CD4-positive, alpha-beta T cell treated with Interleukin-4 for 1 hour (primary cell): ENCODE data around the gene CCL22.
A peak's percentile ranks its signal among the peaks of the same experiment; 100 is the strongest.

Experiments
- DNase-seq, 2 donors: peaks; one replicate each; pipeline ENCODE4 v3.0.0-alpha.2; 2020 to 2022

The CCL22 gene

DNA sequence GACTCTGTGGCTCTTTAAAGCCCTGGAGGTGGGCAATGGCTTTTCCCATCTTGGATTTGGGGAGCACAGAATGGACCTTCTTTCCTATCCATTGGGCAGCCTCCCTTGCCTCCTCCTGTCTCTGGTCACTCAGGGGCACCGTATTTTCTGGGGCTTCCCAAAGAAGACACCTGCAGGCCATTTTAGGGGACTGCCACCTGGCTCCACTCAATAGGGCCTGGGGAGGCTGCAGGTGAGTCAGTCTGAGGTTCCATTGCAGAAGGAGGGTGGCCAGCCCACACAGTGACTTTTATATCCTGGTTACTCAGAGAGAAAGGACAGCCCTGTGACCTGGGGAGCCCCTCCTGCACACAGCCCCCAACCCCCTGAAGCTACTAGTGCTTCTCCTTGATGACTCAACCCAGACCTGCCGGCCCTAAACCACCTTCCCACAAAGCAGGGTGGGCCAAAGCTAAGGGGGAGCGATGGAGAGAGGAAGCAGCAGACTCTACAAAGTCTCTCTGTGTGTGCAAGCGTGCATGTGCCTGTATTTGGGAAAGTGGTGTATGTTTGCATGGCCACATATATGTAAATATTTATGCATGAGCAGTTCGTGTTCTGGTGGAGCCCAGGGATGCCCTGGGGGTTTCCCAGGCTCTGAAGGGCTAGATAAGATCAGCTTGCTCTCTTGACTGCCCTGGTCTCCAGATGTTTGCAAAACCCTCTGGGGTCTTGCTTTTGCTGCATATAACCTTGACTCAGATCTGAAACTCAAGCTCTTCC lies 18.7 kb downstream of the CCL22 start:
- no peak for DNase-seq

- DNase-seq: no peak
These were observed 21.0 kb downstream of the CCL22 start for GRCh38 chr16:57379579-57379978.

- no peak for DNase-seq
These were observed 22.3 kb downstream of the CCL22 start for GRCh38 chr16:57380671-57381462.

DNA sequence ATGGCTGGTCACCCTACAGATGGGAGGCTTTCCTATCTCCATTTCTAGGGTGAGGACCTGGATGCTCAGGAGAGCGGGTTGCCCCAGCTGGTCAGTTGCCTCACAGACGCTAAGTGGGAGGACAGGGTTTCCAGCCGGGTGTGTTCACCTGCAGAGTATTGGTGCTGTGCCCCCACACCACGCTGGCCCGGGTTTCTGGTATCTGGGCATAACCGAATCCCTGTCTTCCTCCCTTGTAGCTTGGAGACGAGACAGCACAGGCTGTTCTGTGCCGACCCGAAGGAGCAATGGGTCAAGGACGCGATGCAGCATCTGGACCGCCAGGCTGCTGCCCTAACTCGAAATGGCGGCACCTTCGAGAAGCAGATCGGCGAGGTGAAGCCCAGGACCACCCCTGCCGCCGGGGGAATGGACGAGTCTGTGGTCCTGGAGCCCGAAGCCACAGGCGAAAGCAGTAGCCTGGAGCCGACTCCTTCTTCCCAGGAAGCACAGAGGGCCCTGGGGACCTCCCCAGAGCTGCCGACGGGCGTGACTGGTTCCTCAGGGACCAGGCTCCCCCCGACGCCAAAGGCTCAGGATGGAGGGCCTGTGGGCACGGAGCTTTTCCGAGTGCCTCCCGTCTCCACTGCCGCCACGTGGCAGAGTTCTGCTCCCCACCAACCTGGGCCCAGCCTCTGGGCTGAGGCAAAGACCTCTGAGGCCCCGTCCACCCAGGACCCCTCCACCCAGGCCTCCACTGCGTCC lies 23.4 kb downstream of the CCL22 start:
- no peak for DNase-seq

DNA sequence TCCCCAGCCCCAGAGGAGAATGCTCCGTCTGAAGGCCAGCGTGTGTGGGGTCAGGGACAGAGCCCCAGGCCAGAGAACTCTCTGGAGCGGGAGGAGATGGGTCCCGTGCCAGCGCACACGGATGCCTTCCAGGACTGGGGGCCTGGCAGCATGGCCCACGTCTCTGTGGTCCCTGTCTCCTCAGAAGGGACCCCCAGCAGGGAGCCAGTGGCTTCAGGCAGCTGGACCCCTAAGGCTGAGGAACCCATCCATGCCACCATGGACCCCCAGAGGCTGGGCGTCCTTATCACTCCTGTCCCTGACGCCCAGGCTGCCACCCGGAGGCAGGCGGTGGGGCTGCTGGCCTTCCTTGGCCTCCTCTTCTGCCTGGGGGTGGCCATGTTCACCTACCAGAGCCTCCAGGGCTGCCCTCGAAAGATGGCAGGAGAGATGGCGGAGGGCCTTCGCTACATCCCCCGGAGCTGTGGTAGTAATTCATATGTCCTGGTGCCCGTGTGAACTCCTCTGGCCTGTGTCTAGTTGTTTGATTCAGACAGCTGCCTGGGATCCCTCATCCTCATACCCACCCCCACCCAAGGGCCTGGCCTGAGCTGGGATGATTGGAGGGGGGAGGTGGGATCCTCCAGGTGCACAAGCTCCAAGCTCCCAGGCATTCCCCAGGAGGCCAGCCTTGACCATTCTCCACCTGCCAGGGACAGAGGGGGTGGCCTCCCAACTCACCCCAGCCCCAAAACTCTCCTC lies 24.1 kb downstream of the CCL22 start:
- DNase-seq: no peak

DNA sequence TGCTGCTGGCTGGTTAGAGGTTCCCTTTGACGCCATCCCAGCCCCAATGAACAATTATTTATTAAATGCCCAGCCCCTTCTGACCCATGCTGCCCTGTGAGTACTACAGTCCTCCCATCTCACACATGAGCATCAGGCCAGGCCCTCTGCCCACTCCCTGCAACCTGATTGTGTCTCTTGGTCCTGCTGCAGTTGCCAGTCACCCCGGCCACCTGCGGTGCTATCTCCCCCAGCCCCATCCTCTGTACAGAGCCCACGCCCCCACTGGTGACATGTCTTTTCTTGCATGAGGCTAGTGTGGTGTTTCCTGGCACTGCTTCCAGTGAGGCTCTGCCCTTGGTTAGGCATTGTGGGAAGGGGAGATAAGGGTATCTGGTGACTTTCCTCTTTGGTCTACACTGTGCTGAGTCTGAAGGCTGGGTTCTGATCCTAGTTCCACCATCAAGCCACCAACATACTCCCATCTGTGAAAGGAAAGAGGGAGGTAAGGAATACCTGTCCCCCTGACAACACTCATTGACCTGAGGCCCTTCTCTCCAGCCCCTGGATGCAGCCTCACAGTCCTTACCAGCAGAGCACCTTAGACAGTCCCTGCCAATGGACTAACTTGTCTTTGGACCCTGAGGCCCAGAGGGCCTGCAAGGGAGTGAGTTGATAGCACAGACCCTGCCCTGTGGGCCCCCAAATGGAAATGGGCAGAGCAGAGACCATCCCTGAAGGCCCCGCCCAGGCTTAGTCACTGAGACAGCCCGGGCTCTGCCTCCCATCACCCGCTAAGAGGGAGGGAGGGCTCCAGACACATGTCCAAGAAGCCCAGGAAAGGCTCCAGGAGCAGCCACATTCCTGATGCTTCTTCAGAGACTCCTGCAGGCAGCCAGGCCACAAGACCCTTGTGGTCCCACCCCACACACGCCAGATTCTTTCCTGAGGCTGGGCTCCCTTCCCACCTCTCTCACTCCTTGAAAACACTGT lies 25.0 kb downstream of the CCL22 start:
- DNase-seq: no peak

DNA sequence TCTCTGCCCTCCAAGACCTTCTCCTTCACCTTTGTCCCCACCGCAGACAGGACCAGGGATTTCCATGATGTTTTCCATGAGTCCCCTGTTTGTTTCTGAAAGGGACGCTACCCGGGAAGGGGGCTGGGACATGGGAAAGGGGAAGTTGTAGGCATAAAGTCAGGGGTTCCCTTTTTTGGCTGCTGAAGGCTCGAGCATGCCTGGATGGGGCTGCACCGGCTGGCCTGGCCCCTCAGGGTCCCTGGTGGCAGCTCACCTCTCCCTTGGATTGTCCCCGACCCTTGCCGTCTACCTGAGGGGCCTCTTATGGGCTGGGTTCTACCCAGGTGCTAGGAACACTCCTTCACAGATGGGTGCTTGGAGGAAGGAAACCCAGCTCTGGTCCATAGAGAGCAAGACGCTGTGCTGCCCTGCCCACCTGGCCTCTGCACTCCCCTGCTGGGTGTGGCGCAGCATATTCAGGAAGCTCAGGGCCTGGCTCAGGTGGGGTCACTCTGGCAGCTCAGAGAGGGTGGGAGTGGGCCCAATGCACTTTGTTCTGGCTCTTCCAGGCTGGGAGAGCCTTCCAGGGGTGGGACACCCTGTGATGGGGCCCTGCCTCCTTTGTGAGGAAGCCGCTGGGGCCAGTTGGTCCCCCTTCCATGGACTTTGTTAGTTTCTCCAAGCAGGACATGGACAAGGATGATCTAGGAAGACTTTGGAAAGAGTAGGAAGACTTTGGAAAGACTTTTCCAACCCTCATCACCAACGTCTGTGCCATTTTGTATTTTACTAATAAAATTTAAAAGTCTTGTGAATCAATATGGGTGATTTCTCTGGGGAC lies 25.9 kb downstream of the CCL22 start:
- DNase-seq: peak in 1 of 2 donors; percentile 27

DNA sequence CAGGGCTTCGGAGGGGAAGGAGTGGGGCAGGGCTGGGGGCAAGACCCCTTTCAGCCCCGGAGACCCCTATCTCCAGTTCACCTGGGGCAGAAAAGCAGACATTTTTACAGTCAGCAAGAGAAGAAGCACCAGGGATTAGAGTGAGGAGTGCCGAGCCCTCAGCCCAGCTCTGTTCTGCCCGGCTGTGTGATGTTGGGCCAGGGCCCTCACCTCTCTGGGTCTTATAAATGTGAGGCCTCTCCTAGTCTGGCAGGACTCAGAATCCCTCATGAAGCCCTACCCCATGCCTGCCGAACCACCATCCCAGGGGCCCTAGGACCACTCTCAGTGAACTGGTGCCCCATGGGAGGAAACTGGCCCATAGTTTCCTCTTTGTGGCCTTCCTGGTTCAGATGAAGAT lies 26.5 kb downstream of the CCL22 start:
- no peak for DNase-seq

DNA sequence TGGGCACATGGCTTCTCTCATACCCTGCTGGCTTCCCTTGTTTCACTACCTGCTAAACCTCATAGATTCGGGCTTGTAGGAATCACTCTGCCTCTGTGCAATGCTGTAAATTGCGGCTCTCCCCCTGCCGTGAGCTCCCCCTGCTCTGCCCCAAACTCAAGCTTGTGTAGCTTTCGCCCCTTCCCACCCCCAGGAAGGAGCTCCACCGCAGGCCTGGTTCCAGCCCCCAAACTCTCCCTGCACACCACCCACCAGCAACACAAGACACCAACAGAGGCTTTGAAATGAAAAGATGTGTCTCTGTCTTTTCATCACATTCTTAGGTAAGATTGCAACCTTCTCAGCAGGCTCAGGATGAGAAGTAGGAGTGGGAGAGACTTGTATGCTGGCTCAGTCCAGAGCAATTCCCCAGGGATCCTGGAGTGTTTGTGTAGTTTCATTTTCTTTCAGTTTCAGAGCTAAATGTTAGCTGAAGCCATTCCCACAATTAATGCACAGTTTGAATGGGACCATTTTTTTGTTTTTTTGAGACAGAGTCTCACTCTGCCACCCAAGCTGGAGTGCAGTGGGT lies 27.9 kb downstream of the CCL22 start:
- DNase-seq: no peak

DNA sequence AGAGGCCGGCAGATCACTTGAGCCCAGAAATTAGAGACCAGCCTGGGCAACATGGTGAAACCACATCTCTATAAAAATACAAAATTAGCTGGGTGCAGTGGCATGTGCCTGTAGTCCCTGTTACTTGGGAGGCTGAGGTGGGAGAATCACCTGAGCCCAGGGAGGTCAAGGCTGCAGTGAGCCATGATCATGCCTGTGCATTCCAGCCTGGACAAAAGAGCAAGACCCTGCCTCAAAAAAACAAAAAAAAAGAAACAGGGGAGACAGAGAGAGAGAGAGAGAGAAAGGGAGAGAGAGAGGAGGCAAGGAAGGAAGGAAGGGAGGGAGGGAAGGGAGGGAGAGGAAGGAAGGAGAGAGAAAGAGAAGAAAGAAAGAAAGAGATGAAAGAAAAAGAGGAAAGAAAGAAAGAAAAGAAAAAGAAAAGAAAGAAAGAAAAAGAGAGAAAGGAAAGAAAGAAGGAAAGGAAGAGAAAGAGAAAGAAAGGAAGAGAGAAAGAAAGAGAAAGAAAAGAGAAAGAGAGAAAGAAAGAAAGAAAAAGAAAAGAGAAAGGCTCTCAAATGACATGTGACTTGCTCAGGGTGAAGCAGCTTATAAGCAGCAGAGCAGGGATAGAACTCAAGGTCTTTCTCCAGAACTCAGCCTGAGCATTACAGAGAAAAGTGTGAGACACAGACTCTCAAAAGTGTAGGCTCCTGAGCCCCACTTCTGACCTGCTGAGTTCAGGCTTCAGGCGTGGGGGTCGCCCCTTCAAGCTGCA lies 29.2 kb downstream of the CCL22 start:
- DNase-seq: no peak

DNA sequence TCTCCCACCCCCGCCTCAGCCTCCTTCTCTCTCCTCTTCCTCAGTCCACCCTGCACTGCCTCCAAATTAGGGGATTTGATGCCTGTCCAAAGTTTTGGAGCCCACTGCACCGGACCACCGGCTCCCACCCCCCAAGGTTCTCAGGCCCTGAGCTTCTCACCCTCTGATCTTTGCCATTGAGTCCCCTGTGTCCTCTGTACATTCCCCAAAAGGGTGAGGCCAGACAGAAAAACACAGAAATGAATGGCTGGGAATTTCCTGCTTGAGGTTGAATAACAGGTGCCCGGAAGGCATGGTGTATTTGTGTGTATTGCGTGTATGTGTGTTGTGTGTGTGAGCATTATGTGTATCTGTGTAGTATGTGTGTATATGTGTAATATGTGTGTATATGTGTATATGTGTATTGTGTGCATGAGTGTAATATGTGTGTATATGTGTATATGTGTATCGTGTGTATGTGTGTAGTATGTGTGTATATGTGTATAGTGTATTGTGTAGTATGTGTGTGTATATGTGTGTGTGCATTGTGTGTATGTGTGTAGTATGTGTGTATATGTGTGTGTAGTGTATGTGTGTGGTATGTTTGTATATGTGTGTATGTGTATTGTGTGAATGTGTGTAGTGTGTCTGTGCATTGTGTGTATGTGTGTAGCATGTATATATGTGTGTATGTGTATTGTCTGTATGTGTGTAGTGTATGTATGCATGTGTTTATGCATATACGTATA lies 29.9 kb downstream of the CCL22 start:
- DNase-seq: no peak

GRCh38 chr16:57389087-57389468 lies 30.5 kb downstream of the CCL22 start:
- DNase-seq: no peak

DNA sequence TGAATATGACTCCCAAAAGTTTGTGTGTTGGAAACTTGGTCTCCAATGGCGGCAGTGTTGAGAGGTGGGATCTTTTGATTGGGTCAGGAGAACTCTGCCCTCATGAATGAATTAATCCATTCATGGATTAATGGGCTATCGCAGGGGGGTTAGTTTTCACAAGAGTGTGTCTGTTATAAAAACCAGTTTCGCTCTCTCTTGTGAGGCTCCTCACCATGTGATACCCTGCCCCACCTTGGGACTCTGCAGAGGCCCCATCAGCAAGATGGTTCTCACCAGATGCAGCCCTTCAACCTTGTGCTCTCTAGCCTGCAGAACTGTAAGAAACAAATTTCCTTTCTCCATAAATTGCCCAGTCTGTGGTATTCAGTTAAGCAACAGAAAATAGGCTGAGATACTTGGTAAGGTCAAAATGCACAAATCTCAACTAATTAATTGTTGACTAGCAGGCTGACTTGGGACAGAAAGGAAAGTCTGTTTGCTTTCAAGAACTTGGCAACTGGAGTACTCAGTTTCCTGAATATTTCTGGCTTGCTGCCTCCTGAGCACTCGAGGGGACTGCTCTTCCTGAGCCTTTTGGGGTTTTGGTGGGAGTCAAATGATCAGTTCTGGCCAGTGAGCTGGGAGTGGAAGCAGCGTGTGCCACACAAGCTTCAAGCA lies 32.2 kb downstream of the CCL22 start:
- DNase-seq: no peak

- DNase-seq: no peak
These were observed 32.7 kb downstream of the CCL22 start for GRCh38 chr16:57391300-57391699.

DNA sequence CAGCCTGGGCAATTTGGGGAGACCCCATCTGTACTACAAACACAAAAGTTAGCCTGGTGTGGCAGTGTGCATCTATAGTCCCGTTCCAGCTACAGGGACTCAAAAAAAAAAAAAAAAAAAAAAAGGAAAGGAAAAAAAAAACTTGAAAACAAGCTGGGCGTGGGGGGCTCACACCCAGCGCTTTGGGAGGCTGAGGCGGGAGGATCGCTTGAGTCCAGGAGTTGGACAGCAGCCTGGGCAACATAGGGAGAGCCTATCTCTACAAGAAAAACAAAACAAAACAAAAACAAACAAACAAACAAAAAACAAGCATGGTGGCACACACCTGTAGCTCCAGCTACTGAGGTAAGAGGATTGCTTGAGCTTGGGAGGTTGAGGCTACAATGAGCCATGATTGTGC lies 33.1 kb downstream of the CCL22 start:
- no peak for DNase-seq

- DNase-seq: no peak
These were observed 34.1 kb downstream of the CCL22 start for GRCh38 chr16:57392694-57393093.

- no peak for DNase-seq
These were observed 35.9 kb downstream of the CCL22 start for GRCh38 chr16:57394444-57394843.

- DNase-seq: no peak
These were observed 36.4 kb downstream of the CCL22 start for GRCh38 chr16:57395026-57395425.
